Activated CD4-positive, alpha-beta T cell treated with anti-CD3 and anti-CD28 coated beads, Interleukin-2, Interleukin-4, amounts not matched to agents 100 ng/mL and 50 ng/mL, durations not matched to agents 16 hours and 8 hours (primary cell): ENCODE results near the gene TINAGL1.

Experiments used
- DNase-seq: peaks from one replicate; pipeline ENCODE4 v3.0.0-alpha.2; 2020; ENCODE audit warnings: low spot score

TINAGL1 gene

GRCh38 chr1:31627301-31627929 is 51.1 kb downstream of the TINAGL1 start:
- no peak for DNase-seq

DNA sequence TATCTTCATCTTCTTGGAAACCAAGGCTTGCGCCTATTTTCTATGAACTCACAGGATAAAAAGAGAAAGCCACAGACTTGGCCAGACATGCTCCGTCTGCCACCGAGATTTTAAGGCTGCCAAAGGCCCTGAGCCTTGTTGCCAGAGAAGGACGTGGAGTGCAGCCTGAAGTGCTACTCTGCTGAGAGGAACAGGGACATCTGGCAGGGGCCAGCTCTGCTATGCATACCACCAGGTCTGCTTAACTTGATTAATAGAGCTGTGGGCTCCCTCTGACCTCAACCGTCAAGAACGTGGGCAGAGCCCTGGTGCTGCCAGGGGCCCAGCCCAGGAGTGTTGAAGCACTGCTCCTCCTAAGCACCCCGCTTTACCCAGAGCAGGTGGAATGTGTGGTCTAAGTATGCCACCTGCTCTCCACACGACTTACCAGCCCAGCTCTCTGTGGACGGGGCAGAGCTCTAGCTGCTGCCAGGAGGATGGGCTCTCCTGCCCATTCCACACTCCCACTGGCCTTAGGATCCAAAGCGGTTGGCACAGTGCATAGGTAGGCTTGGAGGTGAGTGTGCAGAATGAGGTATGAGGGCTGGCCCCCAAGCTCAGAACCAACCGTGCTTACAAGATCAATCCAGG is 51.7 kb downstream of the TINAGL1 start:
- no peak for DNase-seq

DNA sequence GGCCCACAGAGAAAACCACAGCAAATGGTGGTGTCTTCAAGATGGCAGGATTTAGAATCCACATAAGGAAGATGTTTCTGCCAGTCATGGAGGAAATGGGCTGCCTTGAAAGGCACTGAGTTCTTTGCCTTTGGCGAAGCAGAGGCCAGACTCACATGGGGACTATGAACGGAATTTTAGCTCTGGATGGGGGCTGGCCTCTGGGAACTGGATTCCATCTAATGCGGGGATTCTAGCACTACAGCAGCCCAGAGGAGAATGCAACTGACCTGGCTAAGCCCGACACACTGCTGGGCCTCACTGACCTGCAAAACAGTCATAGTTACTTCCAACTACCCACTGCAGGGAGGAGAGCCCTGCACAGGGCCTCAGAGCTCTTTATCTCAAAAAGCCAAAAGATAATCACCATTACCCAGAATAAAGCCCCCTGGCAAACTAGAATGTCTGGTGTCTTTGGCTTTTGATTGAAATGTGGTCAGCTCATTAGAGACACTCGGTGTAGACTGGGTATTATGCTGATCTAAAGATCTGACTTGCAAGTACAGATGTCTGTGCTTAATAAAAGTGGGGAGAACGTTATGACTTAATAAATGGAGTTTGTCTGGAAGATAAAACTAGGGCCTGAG is 52.7 kb downstream of the TINAGL1 start:
- no peak for DNase-seq

DNA sequence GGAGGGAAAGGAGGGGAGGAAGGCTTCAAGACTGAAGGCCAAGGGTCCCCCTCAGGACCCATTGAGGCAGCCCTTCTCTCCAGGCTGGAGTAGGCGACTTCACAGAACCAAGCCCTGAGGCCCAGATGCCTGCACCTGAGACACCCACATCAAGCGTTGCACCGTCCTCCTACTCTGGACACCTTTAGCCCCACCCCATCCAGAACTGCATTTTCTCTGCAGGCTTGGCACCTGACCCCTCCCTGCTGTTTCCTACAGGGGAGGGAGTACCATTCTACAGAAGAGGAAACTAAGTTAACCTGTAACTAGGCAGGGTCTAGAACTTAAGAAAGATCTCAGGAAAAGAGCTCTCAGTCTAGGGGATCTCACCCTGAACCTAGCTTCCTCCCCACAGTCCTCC is 56.3 kb downstream of the TINAGL1 start:
- DNase-seq: no peak

DNA sequence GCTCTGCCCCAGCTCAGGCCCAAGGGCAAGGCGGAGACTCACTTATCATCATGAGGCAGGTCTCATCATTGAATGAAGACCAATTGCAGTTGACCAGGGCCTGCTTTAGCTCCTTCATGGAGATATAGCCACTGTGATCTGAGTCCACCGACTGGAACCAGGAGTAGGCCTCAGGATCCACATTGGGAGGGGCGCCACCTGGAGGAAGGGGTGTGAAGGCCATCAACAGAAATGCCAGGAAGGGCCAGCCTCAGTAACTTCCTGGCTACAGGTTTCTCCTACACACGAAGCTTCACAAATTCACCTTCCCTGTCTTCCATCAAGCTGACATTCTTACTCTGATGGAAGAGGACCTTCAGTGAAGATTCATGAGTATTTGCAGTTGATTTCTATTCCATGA is 56.8 kb downstream of the TINAGL1 start:
- DNase-seq: peak; percentile 29
